GM23338 (cell line): ENCODE results near the gene DCAF16. TPM values are rescaled to one million over a fixed set of nuclear protein-coding genes. Genes with fewer than 3 reads are reported as not detected.

ENCODE experiments used
- ATAC-seq: fragments of 200-7000 bp; cut with Tn5 transposase; 3 replicates; pipeline ENCODE4 v1.9.1; 2020
- DNase-seq: peaks from one replicate; pipeline ENCODE4 v3.0.0-alpha.2; 2015; ENCODE audit warnings: low spot score
- H2AFZ ChIP-seq: fragments of 200-600 bp; sonication (generic); 2 replicates; pipeline ENCODE4 v1.8.0; 2016; ENCODE audit warnings: antibody characterized with exemption, mild to moderate bottlenecking, moderate library complexity
- H3F3A ChIP-seq: fragments of 200-600 bp; sonication (generic); replicated peaks from 2 replicates; pipeline ENCODE4 v1.8.0; 2017; ENCODE audit warnings: antibody characterized with exemption, mixed run types, low read depth
- H3K27ac ChIP-seq: fragments of 200-600 bp; sonication (generic); 2 replicates; pipeline ENCODE4 v1.6.1; 2016; ENCODE audit warnings: low read depth
- H3K27me3 ChIP-seq: fragments of 200-600 bp; sonication (generic); 2 replicates; pipeline ENCODE4 v1.8.0; 2016; ENCODE audit warnings: mild to moderate bottlenecking, mixed run types, moderate library complexity; ENCODE audit not compliant: insufficient read depth
- H3K36me3 ChIP-seq: fragments of 200-600 bp; sonication (generic); 2 replicates; pipeline ENCODE4 v1.8.0; 2016; ENCODE audit warnings: mild to moderate bottlenecking; ENCODE audit not compliant: insufficient read depth
- H3K4me1 ChIP-seq: fragments of 200-600 bp; sonication (generic); 2 replicates; pipeline ENCODE4 v1.8.0; 2016; ENCODE audit warnings: mild to moderate bottlenecking, moderate library complexity; ENCODE audit not compliant: insufficient read depth
- H3K4me2 ChIP-seq: fragments of 200-600 bp; sonication (generic); 2 replicates; pipeline ENCODE4 v1.7.1; 2017; ENCODE audit warnings: mixed run types
- H3K4me3 ChIP-seq: fragments of 200-600 bp; sonication (generic); 2 replicates; pipeline ENCODE4 v1.6.1; 2016; ENCODE audit warnings: mixed run types
- H3K79me2 ChIP-seq: fragments of 200-600 bp; sonication (generic); replicated peaks from 2 replicates; pipeline ENCODE4 v1.8.0; 2017; ENCODE audit warnings: mild to moderate bottlenecking; ENCODE audit not compliant: insufficient read depth
- H3K9me2 ChIP-seq: fragments of 200-600 bp; sonication (generic); 2 replicates; pipeline ENCODE4 v1.8.0; 2017; ENCODE audit not compliant: insufficient read depth
- H4K20me1 ChIP-seq: fragments of 200-600 bp; sonication (generic); replicated peaks from 2 replicates; pipeline ENCODE4 v1.8.0; 2017; ENCODE audit warnings: mild to moderate bottlenecking; ENCODE audit not compliant: insufficient read depth
- H3K27ac Mint-ChIP-seq: 2 replicates; pipeline ENCODE4 v1.8.0; 2020; ENCODE audit warnings: inconsistent platforms, mild to moderate bottlenecking, moderate library complexity, mixed read lengths
- H3K27me3 Mint-ChIP-seq: 3 replicates; pipeline ENCODE4 v1.8.0; 2022; ENCODE audit warnings: low read depth, mild to moderate bottlenecking, moderate library complexity, mixed read lengths, inconsistent platforms; ENCODE audit not compliant: insufficient read depth, poor library complexity
- H3K36me3 Mint-ChIP-seq: 3 replicates; pipeline ENCODE4 v1.8.0; 2021; ENCODE audit warnings: low read depth, mild to moderate bottlenecking, inconsistent platforms, moderate library complexity, mixed read lengths
- H3K4me1 Mint-ChIP-seq: 3 replicates; pipeline ENCODE4 v1.8.0; 2020; ENCODE audit warnings: mild to moderate bottlenecking, inconsistent platforms, mixed read lengths
- H3K4me3 Mint-ChIP-seq: 3 replicates; pipeline ENCODE4 v1.8.0; 2021; ENCODE audit warnings: moderate library complexity, mild to moderate bottlenecking, inconsistent platforms, mixed read lengths
- H3K9me3 Mint-ChIP-seq: 3 replicates; pipeline ENCODE4 v1.8.0; 2020; ENCODE audit warnings: moderate library complexity, mild to moderate bottlenecking, inconsistent platforms, mixed read lengths
- CREB1 ChIP-seq: fragments of 250-450 bp; sonication (Bioruptor Pico); IDR thresholded peaks from 2 replicates; pipeline ENCODE4 v1.5.0; 2020; ENCODE audit warnings: low read depth, mild to moderate bottlenecking, moderate library complexity
- CTCF ChIP-seq, 2 experiments: fragments of 200-600 bp in 1 of 2; sonication (generic) in 1 of 2; conservative IDR thresholded peaks; 2 replicates each; pipeline versions ENCODE4 v1.5.1 to v1.6.1; 2016 to 2017; ENCODE audit warnings: antibody characterized with exemption in 2 of 2, low read depth in 2 of 2, mild to moderate bottlenecking in 2 of 2, moderate library complexity in 1 of 2
- EZH2 ChIP-seq: fragments of 200-600 bp; sonication (generic); IDR thresholded peaks from one replicate; pipeline ENCODE4 v1.8.0; 2017; ENCODE audit warnings: antibody characterized with exemption, mild to moderate bottlenecking, low read depth; ENCODE audit not compliant: unreplicated experiment
- EZH2phosphoT487 ChIP-seq: fragments of 200-600 bp; sonication (generic); IDR thresholded peaks from one replicate; pipeline ENCODE4 v1.8.1; 2018; ENCODE audit warnings: antibody characterized with exemption; ENCODE audit not compliant: unreplicated experiment
- POLR2AphosphoS5 ChIP-seq: IDR thresholded peaks from 2 replicates; pipeline ENCODE4 v1.6.1; 2016; ENCODE audit warnings: antibody characterized with exemption, low read depth
- ZNF114 ChIP-seq: fragments of 250-450 bp; sonication (Bioruptor Pico); IDR thresholded peaks from 2 replicates; pipeline ENCODE4 v1.5.0; 2020; ENCODE audit warnings: mild to moderate bottlenecking, moderate library complexity
- ZNF462 ChIP-seq: fragments of 250-450 bp; sonication (Bioruptor Pico); IDR thresholded peaks from 2 replicates; pipeline ENCODE4 v1.5.0; 2020; ENCODE audit warnings: mild to moderate bottlenecking, moderate library complexity
- polyA plus RNA-seq: library from polyadenylated mRNA; unstranded; fragments of >200 nt; fragmentation: Nextera tagmentation; extraction: Ambion mirVana; gene quantifications from 2 replicates; pipeline ENCODE4 v1.2.1, GENCODE V29; 2016
- total RNA-seq: library from RNA; depleted of rRNA; stranded (reverse); fragments of >200 nt; shearing (Covaris generic); gene quantifications from 2 replicates; pipeline ENCODE4 v1.2.3, GENCODE V29; 2014

The DCAF16 gene
- total and polyA plus RNA-seq, 2 experiments from 2014 or later: 28.7 to 46.3 TPM

GRCh38 chr4:17763416-17763815, 47.1 kb downstream of the DCAF16 start:
- H3K27me3 Mint-ChIP-seq: peaks cover 2% of the 10 kb centered on the region
- no peak overlapping the region for H3K4me2 ChIP-seq
- no peaks in the 10 kb centered on the region for H3K4me1 ChIP-seq
- no peak overlapping the region for H3K4me3 ChIP-seq
- H3K36me3 Mint-ChIP-seq: peaks cover 8% of the 10 kb centered on the region
- DNase-seq: no peak
- TF ChIP-seq POLR2AphosphoS5 (no peak), ZNF462 (no peak), CREB1 (CRISPR knock-in tag) (no peak), ZNF114 (CRISPR knock-in tag) (no peak), EZH2phosphoT487 (no peak), EZH2 (no peak), CTCF (conservative IDR thresholded peaks at IDR 0.05; ENCODE audit: low read depth in 2 of 2) (no peak)
- peaks cover 14% of the 10 kb centered on the region for H3K4me1 Mint-ChIP-seq
- no peak overlapping the region for H2AFZ ChIP-seq
- ATAC-seq: no peak
- no peaks in the 10 kb centered on the region for H3K79me2 ChIP-seq
- H3K27me3 ChIP-seq: no peaks in the 10 kb centered on the region
- H3K9me3 Mint-ChIP-seq: peaks cover 28% of the 10 kb centered on the region
- H3K36me3 ChIP-seq: no peaks in the 10 kb centered on the region
- H3K9me2 ChIP-seq: no peaks in the 10 kb centered on the region
- H3K27ac Mint-ChIP-seq: no peak overlapping the region
- H3F3A ChIP-seq: no peaks in the 10 kb centered on the region
- no peaks in the 10 kb centered on the region for H4K20me1 ChIP-seq
- H3K27ac ChIP-seq: no peak overlapping the region
- H3K4me3 Mint-ChIP-seq: no peak overlapping the region
